ENCODE results near the gene ATF6.
A peak's percentile ranks its signal among the peaks of the same experiment; 100 is the strongest.

Gene ATF6

GRCh38 chr1:161987303-161987702 is 221.2 kb downstream of the ATF6 start:
- no peak for TF ChIP-seq CTCF (IDR thresholded peaks at IDR 0.05; ENCODE audit: unreplicated experiment in 3 of 3)
- Mint-ChIP-seq H3K27ac (peak overlapping the region in 1 of 3 experiments; percentile 74), H3K27me3 (ENCODE audit: low read depth) (no peaks in the 10 kb centered on the region), H3K4me1 (peaks cover 31% of the 10 kb centered on the region), H3K4me3 (no peak overlapping the region), H3K9me3 (peaks cover 32% of the 10 kb centered on the region), H3K36me3 (ENCODE audit: low read depth) (peaks cover 76% of the 10 kb centered on the region)

- Mint-ChIP-seq H3K4me1 (peaks cover 25% of the 10 kb centered on the region), H3K36me3 (ENCODE audit: low read depth) (peaks cover 78% of the 10 kb centered on the region), H3K27me3 (ENCODE audit: low read depth) (no peaks in the 10 kb centered on the region), H3K4me3 (no peak overlapping the region), H3K9me3 (peaks cover 32% of the 10 kb centered on the region), H3K27ac (peak overlapping the region in 1 of 3 experiments; percentile 74)
- TF ChIP-seq CTCF (IDR thresholded peaks at IDR 0.05; ENCODE audit: unreplicated experiment in 3 of 3): no peak
Observed at GRCh38 chr1:161987872-161988271, 221.8 kb downstream of the ATF6 start.

GRCh38 chr1:161988413-161988812 is 222.3 kb downstream of the ATF6 start:
- Mint-ChIP-seq H3K27me3 (ENCODE audit: low read depth) (peaks cover 2% of the 10 kb centered on the region), H3K27ac (peak overlapping the region in 1 of 3 experiments; percentile 74), H3K4me3 (no peak overlapping the region), H3K9me3 (peaks cover 36% of the 10 kb centered on the region), H3K4me1 (peaks cover 19% of the 10 kb centered on the region), H3K36me3 (ENCODE audit: low read depth) (peaks cover 78% of the 10 kb centered on the region)
- TF ChIP-seq CTCF (IDR thresholded peaks at IDR 0.05; ENCODE audit: unreplicated experiment in 3 of 3): no peak

- Mint-ChIP-seq H3K9me3 (peaks cover 39% of the 10 kb centered on the region), H3K4me3 (no peak overlapping the region), H3K36me3 (ENCODE audit: low read depth) (peaks cover 75% of the 10 kb centered on the region), H3K27me3 (ENCODE audit: low read depth) (peaks cover 3% of the 10 kb centered on the region), H3K27ac (peak overlapping the region in 1 of 3 experiments; percentile 74), H3K4me1 (peaks cover 20% of the 10 kb centered on the region)
- no peak for TF ChIP-seq CTCF (IDR thresholded peaks at IDR 0.05; ENCODE audit: unreplicated experiment in 3 of 3)
Observed at GRCh38 chr1:161989108-161989507, 223.0 kb downstream of the ATF6 start.

GRCh38 chr1:161989786-161990185 is 223.7 kb downstream of the ATF6 start:
- Mint-ChIP-seq H3K27me3 (ENCODE audit: low read depth) (peaks cover 3% of the 10 kb centered on the region), H3K4me1 (peaks cover 27% of the 10 kb centered on the region), H3K36me3 (ENCODE audit: low read depth) (peaks cover 77% of the 10 kb centered on the region), H3K27ac (no peak overlapping the region), H3K9me3 (peaks cover 42% of the 10 kb centered on the region), H3K4me3 (no peak overlapping the region)
- no peak for TF ChIP-seq CTCF (IDR thresholded peaks at IDR 0.05; ENCODE audit: unreplicated experiment in 3 of 3)

GRCh38 chr1:161993576-161993975 is 227.5 kb downstream of the ATF6 start:
- H3K27me3 Mint-ChIP-seq (ENCODE audit: low read depth): peaks cover 3% of the 10 kb centered on the region
- H3K4me1 Mint-ChIP-seq: peaks cover 20% of the 10 kb centered on the region
- H3K36me3 Mint-ChIP-seq (ENCODE audit: low read depth): peaks cover 79% of the 10 kb centered on the region

More at GRCh38 chr1:161993576-161993975, 227.5 kb downstream of the ATF6 start:
- Mint-ChIP-seq H3K9me3 (peaks cover 33% of the 10 kb centered on the region), H3K4me3 (no peak overlapping the region), H3K27ac (no peak overlapping the region)
- no peak for TF ChIP-seq CTCF (IDR thresholded peaks at IDR 0.05; ENCODE audit: unreplicated experiment in 3 of 3)

All from nephron (organoid).